SK-N-SH (cell line): ENCODE measurements around the gene UNKL. TPM values are rescaled to one million over a fixed set of nuclear protein-coding genes. Genes with fewer than 3 reads are reported as not detected.

ENCODE experiments used
- CTCF ChIA-PET: fragments of 300-600, 350-600 bp; formaldehyde crosslinking; extraction: SDS; loops from one replicate; lab custom pipeline; 2021; lab: Yijun Ruan, JAX
- POLR2A ChIA-PET: fragments of 350-600 bp; sonication (Branson Sonifier 250); formaldehyde crosslinking; extraction: SDS; loops from one replicate; lab custom pipeline; 2020; ENCODE audit warnings: antibody characterized with exemption, inconsistent platforms; lab: Yijun Ruan, JAX
- DNase-seq: peaks from one replicate; pipeline ENCODE4 v3.0.0; 2012
- H2AFZ ChIP-seq: fragments of 200-600 bp; sonication (generic); 2 replicates; pipeline ENCODE4 v1.8.1; 2016; ENCODE audit warnings: antibody characterized with exemption, mild to moderate bottlenecking, low read depth
- H3F3A ChIP-seq: fragments of 200-600 bp; sonication (generic); replicated peaks from 2 replicates; pipeline ENCODE3; 2016; ENCODE audit warnings: antibody characterized with exemption, mild to moderate bottlenecking; ENCODE audit not compliant: insufficient read depth
- H3K27ac ChIP-seq, 2 experiments: fragments of 200-500 bp in 1 of 2; fragments of 200-600 bp in 1 of 2; sonication (Bioruptor generic) in 1 of 2; sonication (generic), shearing (Covaris generic) in 1 of 2; 2 replicates each; pipeline versions ENCODE4 v1.5.1 to v1.6.1; 2014 to 2016; ENCODE audit warnings: low read depth in 2 of 2, inconsistent platforms in 1 of 2, low read length in 1 of 2, mild to moderate bottlenecking in 1 of 2, mixed read lengths in 1 of 2
- H3K27me3 ChIP-seq: fragments of 200-600 bp; sonication (generic), shearing (Covaris generic); 2 replicates; pipeline ENCODE4 v1.6.1; 2016; ENCODE audit warnings: mixed run types; ENCODE audit not compliant: insufficient read depth
- H3K36me3 ChIP-seq, 2 experiments: fragments of 200-500 bp in 1 of 2; fragments of 200-600 bp in 1 of 2; sonication (Bioruptor generic) in 1 of 2; sonication (generic) in 1 of 2; replicated peaks in 1 of 2; 2 replicates each; pipeline versions ENCODE3 to v1.5.1; 2014 to 2016; ENCODE audit warnings: low read length in 1 of 2, mild to moderate bottlenecking in 1 of 2; ENCODE audit not compliant: insufficient read depth in 2 of 2, control insufficient read depth in 1 of 2
- H3K4me1 ChIP-seq, 2 experiments: fragments of 200-500 bp in 1 of 2; fragments of 200-600 bp in 1 of 2; sonication (Bioruptor generic) in 1 of 2; sonication (generic), shearing (Covaris generic) in 1 of 2; 2 replicates each; pipeline versions ENCODE4 v1.5.1 to v1.6.1; 2014 to 2016; ENCODE audit warnings: low read depth in 1 of 2, low read length in 1 of 2, mixed run types in 1 of 2; ENCODE audit not compliant: insufficient read depth in 2 of 2, control insufficient read depth in 1 of 2
- H3K4me2 ChIP-seq: fragments of 200-600 bp; sonication (generic), shearing (Covaris generic); 2 replicates; pipeline ENCODE4 v1.6.1; 2017; ENCODE audit warnings: mixed run types
- H3K4me3 ChIP-seq, 2 experiments: fragments of 200-500 bp in 1 of 2; fragments of 200-600 bp in 1 of 2; sonication (Bioruptor generic) in 1 of 2; sonication (generic), shearing (Covaris generic) in 1 of 2; 2 replicates each; pipeline versions ENCODE4 v1.5.1 to v1.8.1; 2014 to 2016; ENCODE audit warnings: low read depth in 2 of 2, inconsistent platforms in 1 of 2, low read length in 1 of 2, mild to moderate bottlenecking in 1 of 2, mixed read lengths in 1 of 2, moderate library complexity in 1 of 2
- H3K79me2 ChIP-seq: fragments of 200-600 bp; sonication (generic); 2 replicates; pipeline ENCODE4 v1.8.1; 2017; ENCODE audit warnings: mild to moderate bottlenecking; ENCODE audit not compliant: insufficient read depth
- H3K9ac ChIP-seq: fragments of 200-600 bp; sonication (generic); 2 replicates; pipeline ENCODE4 v1.6.1; 2017; ENCODE audit warnings: mixed run types
- H3K9me2 ChIP-seq: fragments of 200-600 bp; sonication (generic); 2 replicates; pipeline ENCODE4 v1.6.1; 2017; ENCODE audit warnings: mixed run types
- H3K9me3 ChIP-seq: fragments of 200-600 bp; sonication (generic); 2 replicates; pipeline ENCODE4 v1.6.1; 2017; ENCODE audit warnings: mixed run types, mild to moderate bottlenecking, moderate library complexity
- H4K20me1 ChIP-seq: fragments of 200-600 bp; sonication (generic); 2 replicates; pipeline ENCODE4 v1.6.1; 2017; ENCODE audit warnings: mild to moderate bottlenecking, mixed run types; ENCODE audit not compliant: insufficient read depth
- FOXJ3 ChIP-seq: sonication (generic); formaldehyde crosslinking; IDR thresholded peaks from 2 replicates; pipeline ENCODE4 v1.5.1; 2020; ENCODE audit warnings: mild to moderate bottlenecking, missing genetic modification reagents
- GABPA ChIP-seq: IDR thresholded peaks from 2 replicates; pipeline ENCODE4 v1.4.0; 2012; ENCODE audit warnings: low read depth, mild to moderate bottlenecking
- JUND ChIP-seq: IDR thresholded peaks from 2 replicates; pipeline ENCODE4 v1.4.0; 2012
- MXI1 ChIP-seq: IDR thresholded peaks from 2 replicates; pipeline ENCODE4 v1.6.1; 2012; ENCODE audit warnings: mild to moderate bottlenecking, low read depth, low read length, improper control_type of control experiment
- NFIC ChIP-seq: IDR thresholded peaks from 2 replicates; pipeline ENCODE4 v1.4.0; 2012; ENCODE audit warnings: borderline replicate concordance
- NRF1 ChIP-seq: IDR thresholded peaks from 2 replicates; pipeline ENCODE4 v1.6.1; 2012; ENCODE audit warnings: low read depth, mild to moderate bottlenecking, low read length
- POLR2AphosphoS5 ChIP-seq: IDR thresholded peaks from 2 replicates; pipeline ENCODE4 v1.6.1; 2012; ENCODE audit warnings: low read depth, low read length
- RAD21 ChIP-seq: IDR thresholded peaks from 2 replicates; pipeline ENCODE4 v1.6.1; 2012; ENCODE audit warnings: mild to moderate bottlenecking, low read length
- RFX5 ChIP-seq: IDR thresholded peaks from 2 replicates; pipeline ENCODE4 v1.6.1; 2012; ENCODE audit warnings: mild to moderate bottlenecking, improper control_type of control experiment, low read length
- SIN3A ChIP-seq: IDR thresholded peaks from 2 replicates; pipeline ENCODE4 v1.6.1; 2012; ENCODE audit warnings: low read depth, mild to moderate bottlenecking, low read length, moderate library complexity, borderline replicate concordance
- TAF1 ChIP-seq: IDR thresholded peaks from 2 replicates; pipeline ENCODE4 v1.6.1; 2012; ENCODE audit warnings: low read depth, mild to moderate bottlenecking, low read length, moderate library complexity, borderline replicate concordance
- TEAD4 ChIP-seq: IDR thresholded peaks from 2 replicates; pipeline ENCODE4 v1.4.0; 2012; ENCODE audit warnings: mild to moderate bottlenecking, borderline replicate concordance; ENCODE audit not compliant: insufficient read depth
- YY1 ChIP-seq: IDR thresholded peaks from 2 replicates; pipeline ENCODE4 v1.4.0; 2012; ENCODE audit warnings: low read depth, mild to moderate bottlenecking
- WGBS: methylation state at CpG from one replicate; pipeline ENCODE4 v1.1.6; 2017; ENCODE audit warnings: low lambda C conversion rate; 5-methylcytosine and 5-hydroxymethylcytosine counted together
- polyA plus RNA-seq, 3 experiments: library from polyadenylated mRNA; depleted of rRNA; stranded (reverse); fragments of >200 nt; gene quantifications; 2 replicates each; pipeline ENCODE4 v1.2.3, GENCODE V29; 2012
- TF ChIP-seq, protein P1 (sequence below): fragments of 150-350 bp; IDR thresholded peaks from 2 replicates; pipeline ENCODE4 v1.6.1; 2017; ENCODE audit warnings: antibody characterized with exemption, low read length, low read depth, borderline replicate concordance
- TF ChIP-seq, protein P2 (sequence below): IDR thresholded peaks from 2 replicates; pipeline ENCODE4 v1.4.0; 2012; ENCODE audit warnings: low read depth, borderline replicate concordance
- TF ChIP-seq, protein P3 (sequence below): IDR thresholded peaks from 2 replicates; pipeline ENCODE4 v1.4.0; 2012; ENCODE audit warnings: low read depth, borderline replicate concordance
- TF ChIP-seq, protein P4 (sequence below): fragments of 200-600 bp; sonication (generic); IDR thresholded peaks from 2 replicates; pipeline ENCODE4 v1.6.1; 2017; ENCODE audit warnings: antibody characterized with exemption, mild to moderate bottlenecking, moderate library complexity

The UNKL gene
- polyA plus RNA-seq, 1 of the 3 experiments (the other 2 are of a cell fraction) = 16.4 TPM

DNA sequence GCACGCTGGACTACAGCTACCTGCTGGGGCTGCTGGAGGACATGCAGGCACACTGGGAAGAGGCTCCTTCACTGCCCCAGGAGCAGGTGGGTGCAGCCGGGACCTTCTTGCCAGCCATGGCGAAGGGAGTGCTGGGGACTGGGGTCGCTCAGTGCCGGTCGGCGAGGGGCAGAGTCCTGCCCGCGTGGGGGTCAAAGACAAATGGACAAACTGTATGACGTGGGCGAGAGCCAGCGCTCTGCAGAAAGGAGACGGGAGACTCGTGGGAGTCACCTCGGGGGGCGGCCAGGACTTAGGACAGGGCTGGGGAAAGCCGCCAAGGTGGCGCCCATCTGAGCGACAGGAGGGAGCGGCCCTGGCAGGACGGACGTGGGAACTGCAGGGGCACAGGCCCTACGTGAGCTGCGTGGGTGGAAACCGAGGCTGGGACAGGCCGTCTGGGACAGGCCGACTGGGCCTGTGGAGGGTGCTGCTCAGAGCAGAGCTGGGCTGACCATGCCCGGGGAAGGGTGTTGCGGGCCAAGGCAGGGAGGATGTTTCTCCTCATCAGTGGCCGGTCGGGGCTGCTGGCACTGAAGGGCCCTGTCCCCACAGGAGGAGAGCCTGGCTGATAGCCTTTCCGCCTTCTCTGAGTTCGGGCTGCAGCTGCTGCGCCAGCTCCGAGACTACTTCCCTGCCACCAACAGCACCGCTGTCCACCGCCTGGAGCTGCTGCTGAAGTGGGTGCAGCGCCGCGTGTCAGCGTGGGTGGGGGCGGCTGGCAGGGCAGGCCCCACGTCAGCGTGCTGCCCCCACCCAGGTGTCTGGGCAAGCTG is 70.9 kb downstream of the UNKL start:
- Histone ChIP-seq H4K20me1 (no peaks in the 10 kb centered on the region), H3K36me3 (peaks cover 0 to 8% of the 10 kb centered on the region in 2 experiments), H3K9ac (no peak overlapping the region), H3F3A (no peaks in the 10 kb centered on the region), H3K9me3 (no peaks in the 10 kb centered on the region), H3K79me2 (no peaks in the 10 kb centered on the region), H3K4me1 (peaks cover 0 to 18% of the 10 kb centered on the region in 2 experiments; a peak in 1 of 4 replicates), H3K27me3 (peaks cover 15% of the 10 kb centered on the region), H2AFZ (no peak overlapping the region; the same call in 1 of the 2 replicates), H3K4me3 (peak overlapping the region; percentile 41 to 51), H3K27ac (no peak overlapping the region)
- no peak for DNase-seq
- 3% methylated on average over 20 of the region's 44 CpGs for WGBS
- POLR2A ChIA-PET = no interaction called here
- TF ChIP-seq RFX5 = no peak
- TF ChIP-seq FOXJ3 (CRISPR knock-in tag) = no peak
- TF ChIP-seq, protein P1, sequence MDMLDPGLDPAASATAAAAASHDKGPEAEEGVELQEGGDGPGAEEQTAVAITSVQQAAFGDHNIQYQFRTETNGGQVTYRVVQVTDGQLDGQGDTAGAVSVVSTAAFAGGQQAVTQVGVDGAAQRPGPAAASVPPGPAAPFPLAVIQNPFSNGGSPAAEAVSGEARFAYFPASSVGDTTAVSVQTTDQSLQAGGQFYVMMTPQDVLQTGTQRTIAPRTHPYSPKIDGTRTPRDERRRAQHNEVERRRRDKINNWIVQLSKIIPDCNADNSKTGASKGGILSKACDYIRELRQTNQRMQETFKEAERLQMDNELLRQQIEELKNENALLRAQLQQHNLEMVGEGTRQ = no peak
- TF ChIP-seq, all 33 proteins: peak for 0
- CTCF ChIA-PET = interaction anchor here (0.6 to 2.6 kb wide), 7 partner anchors 12 to 78 kb away, joined by 3 to 9 read pairs (median 4); no protein-coding TSS in a partner anchor
- no peaks in the 10 kb centered on the region for H3K9me2 ChIP-seq
- peak overlapping the region; percentile 73 for H3K4me2 ChIP-seq

DNA sequence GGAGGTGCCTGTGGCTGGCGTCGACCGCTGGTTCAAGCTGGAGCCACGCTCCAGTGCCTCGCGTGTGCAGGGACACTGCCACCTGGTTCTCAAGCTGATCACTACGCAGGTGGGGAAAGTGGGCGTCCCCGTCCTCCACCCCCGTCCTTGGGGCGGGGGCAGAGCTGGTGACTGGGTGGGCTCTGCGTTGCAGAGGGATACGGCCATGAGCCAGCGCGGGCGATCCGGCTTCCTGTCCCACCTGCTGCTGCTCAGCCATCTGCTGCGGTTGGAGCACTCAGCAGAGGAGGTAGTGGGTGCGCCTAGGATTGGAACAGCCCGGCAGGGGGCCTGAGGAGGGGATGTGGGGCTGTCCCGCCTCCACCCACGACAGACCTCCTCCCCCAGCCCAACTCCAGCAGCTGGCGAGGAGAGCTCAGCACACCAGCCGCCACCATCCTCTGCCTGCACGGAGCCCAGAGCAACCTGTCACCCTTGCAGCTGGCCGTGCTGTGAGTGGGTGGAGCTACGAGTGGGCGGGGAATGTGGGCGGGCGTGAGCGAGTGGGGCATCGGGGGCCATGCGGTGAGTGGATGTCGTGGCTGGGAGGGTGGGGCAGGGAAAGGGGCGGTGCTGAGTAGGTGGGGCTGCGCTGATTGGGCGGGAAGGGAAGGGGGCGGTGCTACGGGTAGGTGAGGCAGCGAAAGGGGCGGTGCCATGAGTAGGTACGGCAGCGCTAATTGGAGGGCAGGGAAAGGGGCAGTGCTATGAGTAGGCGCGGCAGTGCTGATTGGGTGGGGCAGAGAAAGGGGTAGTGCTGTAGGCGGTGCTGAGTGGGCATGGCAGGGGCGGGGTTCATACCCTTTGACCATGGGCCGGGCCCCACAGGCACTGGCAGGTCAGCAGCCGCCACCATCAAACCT is 71.7 kb downstream of the UNKL start:
- peaks cover 0 to 18% of the 10 kb centered on the region in 2 experiments; a peak in 1 of 4 replicates for H3K4me1 ChIP-seq
- POLR2A ChIA-PET = no interaction called here
- no peaks in the 10 kb centered on the region for H3K9me2 ChIP-seq
- H3K27ac ChIP-seq = no peak overlapping the region
- CTCF ChIA-PET = interaction anchor here (0.6 to 2.6 kb wide), 7 partner anchors 13 to 126 kb away, joined by 3 to 9 read pairs (median 3); no protein-coding TSS in a partner anchor
- peaks cover 18% of the 10 kb centered on the region for H3K27me3 ChIP-seq
- no peaks in the 10 kb centered on the region for H3K9me3 ChIP-seq
- H3F3A ChIP-seq = no peaks in the 10 kb centered on the region
- no peak overlapping the region for H3K9ac ChIP-seq
- H3K79me2 ChIP-seq = no peaks in the 10 kb centered on the region
- peak; percentile 100 for DNase-seq
- no peak overlapping the region; the same call in 1 of the 2 replicates for H2AFZ ChIP-seq
- peak overlapping the region; percentile 73 for H3K4me2 ChIP-seq
- H4K20me1 ChIP-seq = no peaks in the 10 kb centered on the region
- peaks cover 0 to under 1% of the 10 kb centered on the region in 2 experiments for H3K36me3 ChIP-seq
- 2% methylated on average over 27 of the region's 49 CpGs for WGBS
- peak overlapping the region; percentile 41 to 51 for H3K4me3 ChIP-seq
- TF ChIP-seq FOXJ3 (CRISPR knock-in tag) (no peak), TAF1 (no peak), SIN3A (peak; percentile 61; the same call in 1 of the 2 replicates), NFIC (no peak), YY1 (no peak), JUND (no peak), RAD21 (no peak), TEAD4 (no peak), POLR2AphosphoS5 (no peak), GABPA (no peak), NRF1 (no peak), MXI1 (peak; percentile 56)
- TF ChIP-seq, protein P2, sequence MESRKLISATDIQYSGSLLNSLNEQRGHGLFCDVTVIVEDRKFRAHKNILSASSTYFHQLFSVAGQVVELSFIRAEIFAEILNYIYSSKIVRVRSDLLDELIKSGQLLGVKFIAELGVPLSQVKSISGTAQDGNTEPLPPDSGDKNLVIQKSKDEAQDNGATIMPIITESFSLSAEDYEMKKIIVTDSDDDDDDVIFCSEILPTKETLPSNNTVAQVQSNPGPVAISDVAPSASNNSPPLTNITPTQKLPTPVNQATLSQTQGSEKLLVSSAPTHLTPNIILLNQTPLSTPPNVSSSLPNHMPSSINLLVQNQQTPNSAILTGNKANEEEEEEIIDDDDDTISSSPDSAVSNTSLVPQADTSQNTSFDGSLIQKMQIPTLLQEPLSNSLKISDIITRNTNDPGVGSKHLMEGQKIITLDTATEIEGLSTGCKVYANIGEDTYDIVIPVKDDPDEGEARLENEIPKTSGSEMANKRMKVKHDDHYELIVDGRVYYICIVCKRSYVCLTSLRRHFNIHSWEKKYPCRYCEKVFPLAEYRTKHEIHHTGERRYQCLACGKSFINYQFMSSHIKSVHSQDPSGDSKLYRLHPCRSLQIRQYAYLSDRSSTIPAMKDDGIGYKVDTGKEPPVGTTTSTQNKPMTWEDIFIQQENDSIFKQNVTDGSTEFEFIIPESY = no peak
- TF ChIP-seq, protein P3, sequence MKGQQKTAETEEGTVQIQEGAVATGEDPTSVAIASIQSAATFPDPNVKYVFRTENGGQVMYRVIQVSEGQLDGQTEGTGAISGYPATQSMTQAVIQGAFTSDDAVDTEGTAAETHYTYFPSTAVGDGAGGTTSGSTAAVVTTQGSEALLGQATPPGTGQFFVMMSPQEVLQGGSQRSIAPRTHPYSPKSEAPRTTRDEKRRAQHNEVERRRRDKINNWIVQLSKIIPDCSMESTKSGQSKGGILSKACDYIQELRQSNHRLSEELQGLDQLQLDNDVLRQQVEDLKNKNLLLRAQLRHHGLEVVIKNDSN = no peak
- TF ChIP-seq, protein P1 = no peak
- TF ChIP-seq, protein P4, sequence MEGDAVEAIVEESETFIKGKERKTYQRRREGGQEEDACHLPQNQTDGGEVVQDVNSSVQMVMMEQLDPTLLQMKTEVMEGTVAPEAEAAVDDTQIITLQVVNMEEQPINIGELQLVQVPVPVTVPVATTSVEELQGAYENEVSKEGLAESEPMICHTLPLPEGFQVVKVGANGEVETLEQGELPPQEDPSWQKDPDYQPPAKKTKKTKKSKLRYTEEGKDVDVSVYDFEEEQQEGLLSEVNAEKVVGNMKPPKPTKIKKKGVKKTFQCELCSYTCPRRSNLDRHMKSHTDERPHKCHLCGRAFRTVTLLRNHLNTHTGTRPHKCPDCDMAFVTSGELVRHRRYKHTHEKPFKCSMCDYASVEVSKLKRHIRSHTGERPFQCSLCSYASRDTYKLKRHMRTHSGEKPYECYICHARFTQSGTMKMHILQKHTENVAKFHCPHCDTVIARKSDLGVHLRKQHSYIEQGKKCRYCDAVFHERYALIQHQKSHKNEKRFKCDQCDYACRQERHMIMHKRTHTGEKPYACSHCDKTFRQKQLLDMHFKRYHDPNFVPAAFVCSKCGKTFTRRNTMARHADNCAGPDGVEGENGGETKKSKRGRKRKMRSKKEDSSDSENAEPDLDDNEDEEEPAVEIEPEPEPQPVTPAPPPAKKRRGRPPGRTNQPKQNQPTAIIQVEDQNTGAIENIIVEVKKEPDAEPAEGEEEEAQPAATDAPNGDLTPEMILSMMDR = no peak
